ENCODE measurements around the gene FOXP1.

GRCh38 chr3:71575433-71575832, 8.1 kb downstream of the FOXP1 start:
- TF ChIP-seq CTCF (IDR thresholded peaks at IDR 0.05): no peak
- TF ChIP-seq REST (IDR thresholded peaks at IDR 0.05; ENCODE audit: insufficient read depth in 1 of 2, low read depth in 2 of 2, low read length in 1 of 2): no peak
- TF ChIP-seq POLR2AphosphoS5 (IDR thresholded peaks at IDR 0.05; ENCODE audit: low read depth, low read length): no peak

Measured in Panc1 (cell line).